HCT116 (cell line): ENCODE data around the gene HMGN3. TPM values are rescaled to one million over a fixed set of nuclear protein-coding genes. Genes with fewer than 3 reads are reported as not detected.

Experiments
- ATAC-seq: fragments of 200-7000 bp; cut with Tn5 transposase; 2 replicates; pipeline ENCODE4 v1.9.1; 2020; ENCODE audit warnings: mild to moderate bottlenecking, moderate library complexity
- BruUV-seq: library from RNA; stranded (reverse); fragments of 400-500 nt; replicated peaks from 2 replicates; lab custom pipeline; 2021; lab: Mats Ljungman, UMichigan
- CTCF ChIA-PET: fragments of 300-600 bp; sonication (Branson Sonifier 250); formaldehyde crosslinking; loops from one replicate; lab custom pipeline; 2021; ENCODE audit warnings: antibody characterized with exemption; lab: Charles Lee
- POLR2A ChIA-PET: fragments of 300-600, 350-600 bp; sonication (Branson Sonifier 250); formaldehyde crosslinking; loops from one replicate; lab custom pipeline; 2021; ENCODE audit warnings: antibody characterized with exemption; lab: Charles Lee
- RAD21 ChIA-PET, 2 experiments: fragments of 300-600 bp; sonication (Branson Sonifier 250); formaldehyde crosslinking; loops; one replicate each; lab custom pipeline; 2023; ENCODE audit warnings: low total read pairs in 2 of 2; ENCODE audit not compliant: uncharacterized antibody in 2 of 2, unreplicated experiment in 2 of 2, low non-redundant PET in 1 of 2; lab: Charles Lee
- DNase-seq: peaks from one replicate; pipeline ENCODE4 v3.0.0-alpha.2; 2010; ENCODE audit warnings: low read depth, low spot score
- H2AFZ ChIP-seq: fragments of 200-600 bp; shearing (Covaris generic), sonication (generic); 2 replicates; pipeline ENCODE4 v1.6.1; 2017; ENCODE audit warnings: low read depth, mixed run types, mixed read lengths, antibody characterized with exemption, low read length; ENCODE audit not compliant: poor library complexity, severe bottlenecking
- H3K27ac ChIP-seq: 2 replicates; pipeline ENCODE4 v1.5.1; 2012; ENCODE audit warnings: low read depth, low read length
- H3K27me3 ChIP-seq: fragments of 200-600 bp; sonication (generic); 2 replicates; pipeline ENCODE4 v1.6.1; 2016; ENCODE audit warnings: mixed run types, low read length, mixed read lengths; ENCODE audit not compliant: insufficient read depth
- H3K36me3 ChIP-seq, 2 experiments: fragments of 200-500 bp in 1 of 2; fragments of 200-600 bp in 1 of 2; sonication (Bioruptor generic) in 1 of 2; sonication (generic) in 1 of 2; 2 replicates each; pipeline versions ENCODE4 v1.5.1 to v1.6.1; 2014 to 2016; ENCODE audit warnings: low read length in 2 of 2, inconsistent platforms in 1 of 2, mixed read lengths in 1 of 2, mixed run types in 1 of 2; ENCODE audit not compliant: insufficient read depth in 2 of 2, control insufficient read depth in 1 of 2
- H3K4me1 ChIP-seq, 2 experiments: fragments of 200-600 bp in 1 of 2; sonication (generic) in 1 of 2; 2 replicates each; pipeline versions ENCODE4 v1.5.1 to v1.6.1; 2012 to 2017; ENCODE audit warnings: low read length in 2 of 2, inconsistent platforms in 1 of 2, mild to moderate bottlenecking in 1 of 2, mixed read lengths in 1 of 2, mixed run types in 1 of 2, moderate library complexity in 1 of 2; ENCODE audit not compliant: insufficient read depth in 2 of 2, control insufficient read depth in 1 of 2
- H3K4me2 ChIP-seq: fragments of 200-600 bp; sonication (generic); 2 replicates; pipeline ENCODE4 v1.6.1; 2017; ENCODE audit warnings: mixed run types, low read length, mixed read lengths
- H3K4me3 ChIP-seq, 2 experiments: fragments of 200-600 bp in 1 of 2; sonication (generic) in 1 of 2; replicated peaks in 1 of 2; 2 replicates each; pipeline ENCODE4 v1.5.1; 2011 to 2016; ENCODE audit warnings: low read length in 2 of 2, control low read depth in 1 of 2, low read depth in 1 of 2, mild to moderate bottlenecking in 1 of 2, mixed read lengths in 1 of 2, mixed run types in 1 of 2
- H3K79me2 ChIP-seq: fragments of 200-600 bp; sonication (generic); 2 replicates; pipeline ENCODE4 v1.6.1; 2017; ENCODE audit warnings: mild to moderate bottlenecking, mixed run types, low read length, moderate library complexity, mixed read lengths; ENCODE audit not compliant: insufficient read depth
- H3K9ac ChIP-seq: fragments of 200-600 bp; sonication (generic); 2 replicates; pipeline ENCODE4 v1.6.1; 2016; ENCODE audit warnings: low read length, mixed read lengths
- H3K9me2 ChIP-seq: fragments of 200-600 bp; sonication (generic), shearing (Covaris generic); 2 replicates; pipeline ENCODE4 v1.6.1; 2017; ENCODE audit warnings: mixed run types, mild to moderate bottlenecking, moderate library complexity; ENCODE audit not compliant: insufficient read depth
- H3K9me3 ChIP-seq, 2 experiments: fragments of 200-500 bp in 1 of 2; fragments of 200-600 bp in 1 of 2; sonication (Bioruptor generic) in 1 of 2; sonication (generic) in 1 of 2; 2 replicates each; pipeline ENCODE4 v1.6.1; 2014 to 2017; ENCODE audit warnings: low read length in 2 of 2, mixed read lengths in 2 of 2, inconsistent platforms in 1 of 2, low read depth in 1 of 2, mild to moderate bottlenecking in 1 of 2, mixed run types in 1 of 2, moderate library complexity in 1 of 2; ENCODE audit not compliant: control insufficient read depth in 1 of 2, insufficient read depth in 1 of 2
- H4K20me1 ChIP-seq: fragments of 200-600 bp; sonication (generic), shearing (Covaris generic); 2 replicates; pipeline ENCODE4 v1.6.1; 2017; ENCODE audit warnings: mixed run types, mild to moderate bottlenecking, moderate library complexity; ENCODE audit not compliant: insufficient read depth
- CEBPB ChIP-seq: IDR thresholded peaks from 2 replicates; pipeline ENCODE4 v1.6.1; 2012; ENCODE audit warnings: low read depth
- EGR1 ChIP-seq: IDR thresholded peaks from 2 replicates; pipeline ENCODE4 v1.6.1; 2012; ENCODE audit warnings: low read depth
- FOSL1 ChIP-seq: IDR thresholded peaks from 2 replicates; pipeline ENCODE4 v1.6.1; 2012; ENCODE audit warnings: low read depth
- POLR2A ChIP-seq: IDR thresholded peaks from 2 replicates; pipeline ENCODE4 v1.7.0; 2011; ENCODE audit warnings: borderline replicate concordance; ENCODE audit not compliant: insufficient read depth, insufficient read length; ENCODE audit errors: extremely low read depth
- POLR2AphosphoS5 ChIP-seq: IDR thresholded peaks from 2 replicates; pipeline ENCODE4 v1.6.1; 2011; ENCODE audit warnings: mild to moderate bottlenecking, low read depth, low read length, moderate library complexity
- SIN3A ChIP-seq: IDR thresholded peaks from 2 replicates; pipeline ENCODE4 v1.6.1; 2012; ENCODE audit warnings: low read depth
- SP1 ChIP-seq: IDR thresholded peaks from 2 replicates; pipeline ENCODE4 v1.6.1; 2012; ENCODE audit warnings: low read depth
- TCF7L2 ChIP-seq: IDR thresholded peaks from 2 replicates; pipeline ENCODE4 v1.7.0; 2011; ENCODE audit warnings: borderline replicate concordance, inconsistent platforms; ENCODE audit not compliant: insufficient read depth, insufficient read length; ENCODE audit errors: extremely low read depth
- intact Hi-C: fragments of 100-400 bp; cut with micrococcal nuclease; formaldehyde crosslinking; loops from 2 replicates; pipeline ENCODE4 v1.10.0; 2022
- total RNA-seq: library from RNA; stranded (reverse); gene quantifications from one replicate; pipeline ENCODE4 v1.2.1, GENCODE V29; 2021; ENCODE audit not compliant: unreplicated experiment

The HMGN3 gene
- total RNA-seq, 1 experiment from 2014 or later, result 60.5 TPM

- RAD21 ChIA-PET, result interaction anchor here in 1 of 2 experiments (0.7 kb wide), 1 partner anchor 260 kb away, joined by 4 read pairs; no protein-coding TSS in a partner anchor
Measured at GRCh38 chr6:79223611-79224404, 10.7 kb downstream of the HMGN3 start.

GRCh38 chr6:79215213-79215824 is 19.2 kb downstream of the HMGN3 start:
- H4K20me1 ChIP-seq, result no peaks in the 10 kb centered on the region
- no peak overlapping the region for H3K27ac ChIP-seq
- BruUV-seq, result no TSS peak
- no peak overlapping the region for H3K9ac ChIP-seq
- intact Hi-C loops, result no loop called here
- DNase-seq, result no peak
- no peak for ATAC-seq
- no peak overlapping the region for H2AFZ ChIP-seq
- H3K4me1 ChIP-seq, result no peaks in the 10 kb centered on the region
- H3K36me3 ChIP-seq, result no peaks in the 10 kb centered on the region
- no peaks in the 10 kb centered on the region for H3K27me3 ChIP-seq
- no peaks in the 10 kb centered on the region for H3K9me2 ChIP-seq
- TF ChIP-seq SIN3A (no peak), POLR2A (no peak), FOSL1 (no peak)
- H3K9me3 ChIP-seq, result no peaks in the 10 kb centered on the region
- peaks cover 15% of the 10 kb centered on the region for H3K79me2 ChIP-seq
- POLR2A ChIA-PET, result no interaction called here
- CTCF ChIA-PET, result no interaction called here
- no peak overlapping the region for H3K4me2 ChIP-seq
- RAD21 ChIA-PET, result no interaction called here
- no peak overlapping the region for H3K4me3 ChIP-seq

More at GRCh38 chr6:79223611-79224404, 10.7 kb downstream of the HMGN3 start:
- BruUV-seq, result no TSS peak
- ATAC-seq, result no peak
- Histone ChIP-seq H3K9me3 (no peaks in the 10 kb centered on the region), H3K9ac (no peak overlapping the region), H3K4me3 (no peak overlapping the region), H2AFZ (no peak overlapping the region), H3K27me3 (no peaks in the 10 kb centered on the region), H3K4me2 (no peak overlapping the region), H3K79me2 (peaks cover 29% of the 10 kb centered on the region), H3K36me3 (no peaks in the 10 kb centered on the region), H4K20me1 (no peaks in the 10 kb centered on the region), H3K27ac (no peak overlapping the region), H3K9me2 (no peaks in the 10 kb centered on the region), H3K4me1 (no peaks in the 10 kb centered on the region)
- no peak for DNase-seq
- intact Hi-C loops, result no loop called here
- TF ChIP-seq CEBPB (no peak), TCF7L2 (no peak), SP1 (no peak), POLR2AphosphoS5 (no peak), EGR1 (no peak)
- POLR2A ChIA-PET, result no interaction called here
- CTCF ChIA-PET, result no interaction called here
